ENCODE data around the gene CCDC159.

CCDC159 gene

GRCh38 chr19:11356074-11356397, 9.7 kb downstream of the CCDC159 start (continued):
- TF ChIP-seq REST (tag by site-specific recombination; IDR thresholded peaks at IDR 0.05): no peak
- no peak for TF ChIP-seq ZNF544 (tag by site-specific recombination; IDR thresholded peaks at IDR 0.05)
- no peak for TF ChIP-seq MZF1 (tag by site-specific recombination; IDR thresholded peaks at IDR 0.05; ENCODE audit: borderline replicate concordance)
- TF ChIP-seq ZNF19 (tag by site-specific recombination; IDR thresholded peaks at IDR 0.05; ENCODE audit: low read depth): no peak
- TF ChIP-seq GLIS2 (tag by site-specific recombination; IDR thresholded peaks at IDR 0.05): no peak
- no peak for TF ChIP-seq ZNF48 (tag by site-specific recombination; IDR thresholded peaks at IDR 0.05)
- no peak for TF ChIP-seq ZNF585B (tag by site-specific recombination; IDR thresholded peaks at IDR 0.05)
- TF ChIP-seq ZFP37 (tag by site-specific recombination; IDR thresholded peaks at IDR 0.05): no peak
- no peak for TF ChIP-seq SCRT2 (tag by site-specific recombination; IDR thresholded peaks at IDR 0.05)
- TF ChIP-seq ZNF843 (tag by site-specific recombination; IDR thresholded peaks at IDR 0.05): 0 out of 2 replicates have a peak, but pooled peaks have one; percentile 5
- TF ChIP-seq ZNF513 (tag by site-specific recombination; IDR thresholded peaks at IDR 0.05): no peak
- TF ChIP-seq ZBTB20 (tag by site-specific recombination; IDR thresholded peaks at IDR 0.05): peak; percentile 5; the same call in 1 of the 2 replicates
- TF ChIP-seq HOXD13 (CRISPR knock-in tag; IDR thresholded peaks at IDR 0.05; ENCODE audit: borderline replicate concordance): no peak
- TF ChIP-seq ZNF660 (tag by site-specific recombination; IDR thresholded peaks at IDR 0.05): no peak
- TF ChIP-seq ZBTB7A (tag by site-specific recombination; IDR thresholded peaks at IDR 0.05; ENCODE audit: low read depth): no peak
- TF ChIP-seq BCL11B (tag by site-specific recombination; IDR thresholded peaks at IDR 0.05; ENCODE audit: low read depth): no peak
- TF ChIP-seq ZNF548 (tag by site-specific recombination; IDR thresholded peaks at IDR 0.05): no peak; the same call in 1 of the 2 replicates
- TF ChIP-seq ZBTB49 (tag by site-specific recombination; IDR thresholded peaks at IDR 0.05; ENCODE audit: low read depth): no peak
- no peak for TF ChIP-seq ZNF211 (tag by site-specific recombination; IDR thresholded peaks at IDR 0.05; ENCODE audit: low read depth)
- TF ChIP-seq KLF9 (tag by site-specific recombination; IDR thresholded peaks at IDR 0.05; ENCODE audit: low read depth): no peak; the same call in 1 of the 2 replicates
- peak; percentile 41; the same call in 1 of the 2 replicates for TF ChIP-seq ZNF311 (tag by site-specific recombination; IDR thresholded peaks at IDR 0.05; ENCODE audit: borderline replicate concordance)
- no peak for TF ChIP-seq ZSCAN18 (tag by site-specific recombination; IDR thresholded peaks at IDR 0.05)
- TF ChIP-seq ZNF169 (tag by site-specific recombination; IDR thresholded peaks at IDR 0.05): 0 out of 2 replicates have a peak, but pooled peaks have one; percentile 14
- TF ChIP-seq ZNF37A (tag by site-specific recombination; IDR thresholded peaks at IDR 0.05): no peak
- no peak for TF ChIP-seq ZNF10 (tag by site-specific recombination; IDR thresholded peaks at IDR 0.05)
- peak; percentile 4; the same call in 1 of the 2 replicates for TF ChIP-seq ZNF2 (tag by site-specific recombination; IDR thresholded peaks at IDR 0.05)
- TF ChIP-seq FEZF1 (tag by site-specific recombination; IDR thresholded peaks at IDR 0.05): no peak
- TF ChIP-seq ZNF221 (tag by site-specific recombination; IDR thresholded peaks at IDR 0.05; ENCODE audit: borderline replicate concordance): no peak
- no peak for TF ChIP-seq KLF16 (tag by site-specific recombination; IDR thresholded peaks at IDR 0.05)
- no peak for TF ChIP-seq ZBTB21 (tag by site-specific recombination; IDR thresholded peaks at IDR 0.05)
- TF ChIP-seq ZNF214 (tag by site-specific recombination; IDR thresholded peaks at IDR 0.05; ENCODE audit: borderline replicate concordance): no peak
- TF ChIP-seq ZNF707 (tag by site-specific recombination; IDR thresholded peaks at IDR 0.05): no peak
- TF ChIP-seq ZNF664 (tag by site-specific recombination; IDR thresholded peaks at IDR 0.05): no peak
